NB4 (cell line): ENCODE results near the gene CTDP1.

Experiments used
- POLR2A ChIP-seq: IDR thresholded peaks from 2 replicates; pipeline ENCODE4 v1.6.1; 2011; ENCODE audit warnings: mild to moderate bottlenecking; ENCODE audit not compliant: insufficient read length; ENCODE audit errors: extremely low read depth
- TF ChIP-seq, protein P1 (sequence below): IDR thresholded peaks from one replicate; pipeline ENCODE4 v1.5.1; 2012; ENCODE audit warnings: low read depth, low read length
- TF ChIP-seq, protein P2 (sequence below): IDR thresholded peaks from 2 replicates; pipeline ENCODE4 v1.6.1; 2011; ENCODE audit warnings: low read depth, low read length

DNA sequence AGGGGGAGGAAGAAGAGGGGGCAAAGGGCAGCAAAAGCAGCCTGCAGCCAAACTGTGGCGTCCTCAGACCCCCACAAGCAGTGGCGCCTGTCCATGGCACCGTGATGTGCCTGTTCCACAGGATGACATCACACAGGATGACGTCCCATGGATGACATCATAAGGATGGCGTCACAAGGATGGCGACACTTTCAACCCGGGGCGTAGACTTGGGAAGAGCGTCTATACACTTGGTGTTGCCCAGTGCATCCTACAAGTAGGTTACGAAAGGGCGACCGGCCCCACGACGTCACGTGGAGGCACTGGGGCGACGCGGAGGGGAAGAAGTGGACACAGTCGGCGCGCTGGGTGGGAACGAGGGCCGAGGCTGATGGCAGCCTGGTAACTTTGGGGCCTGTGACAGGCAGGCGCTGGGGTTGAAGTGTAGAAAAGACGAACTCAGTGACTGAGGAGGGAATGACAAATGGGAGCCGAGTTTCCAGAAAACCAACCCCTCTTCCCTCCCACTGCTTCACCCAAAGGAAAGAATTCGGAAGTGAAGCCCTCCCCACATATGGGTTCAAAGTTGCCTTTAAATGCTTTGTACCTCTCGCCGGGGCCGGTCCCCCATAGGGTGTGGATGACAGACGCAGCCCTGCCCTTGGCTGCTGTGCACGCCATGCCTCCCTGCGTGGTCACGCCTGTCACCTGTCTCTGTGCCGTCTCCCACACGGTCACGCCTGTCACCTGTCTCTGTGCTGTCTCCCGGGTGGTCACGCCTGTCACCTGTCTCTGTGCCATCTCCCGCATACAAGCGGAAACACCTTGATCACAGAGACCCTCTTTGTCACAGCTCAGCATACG is 104.7 kb downstream of the CTDP1 start:
- no peak for TF ChIP-seq POLR2A
- TF ChIP-seq, protein P1, sequence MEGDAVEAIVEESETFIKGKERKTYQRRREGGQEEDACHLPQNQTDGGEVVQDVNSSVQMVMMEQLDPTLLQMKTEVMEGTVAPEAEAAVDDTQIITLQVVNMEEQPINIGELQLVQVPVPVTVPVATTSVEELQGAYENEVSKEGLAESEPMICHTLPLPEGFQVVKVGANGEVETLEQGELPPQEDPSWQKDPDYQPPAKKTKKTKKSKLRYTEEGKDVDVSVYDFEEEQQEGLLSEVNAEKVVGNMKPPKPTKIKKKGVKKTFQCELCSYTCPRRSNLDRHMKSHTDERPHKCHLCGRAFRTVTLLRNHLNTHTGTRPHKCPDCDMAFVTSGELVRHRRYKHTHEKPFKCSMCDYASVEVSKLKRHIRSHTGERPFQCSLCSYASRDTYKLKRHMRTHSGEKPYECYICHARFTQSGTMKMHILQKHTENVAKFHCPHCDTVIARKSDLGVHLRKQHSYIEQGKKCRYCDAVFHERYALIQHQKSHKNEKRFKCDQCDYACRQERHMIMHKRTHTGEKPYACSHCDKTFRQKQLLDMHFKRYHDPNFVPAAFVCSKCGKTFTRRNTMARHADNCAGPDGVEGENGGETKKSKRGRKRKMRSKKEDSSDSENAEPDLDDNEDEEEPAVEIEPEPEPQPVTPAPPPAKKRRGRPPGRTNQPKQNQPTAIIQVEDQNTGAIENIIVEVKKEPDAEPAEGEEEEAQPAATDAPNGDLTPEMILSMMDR: no peak
- TF ChIP-seq, protein P2, sequence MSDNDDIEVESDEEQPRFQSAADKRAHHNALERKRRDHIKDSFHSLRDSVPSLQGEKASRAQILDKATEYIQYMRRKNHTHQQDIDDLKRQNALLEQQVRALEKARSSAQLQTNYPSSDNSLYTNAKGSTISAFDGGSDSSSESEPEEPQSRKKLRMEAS: no peak
